Muscle of leg (tissue), 11 donors: ENCODE results near the gene HECW1. TPM values are rescaled to one million over a fixed set of nuclear protein-coding genes. Genes with fewer than 3 reads are reported as not detected.
"Not testable (repeated sequence)": the region's sequence is repeated elsewhere in the genome, so short reads cannot be mapped to it uniquely, and the experiment has no call there.

Source experiments
- DNase-seq: peaks from one replicate; pipeline ENCODE4 v3.0.0; 2013
- H3K27ac ChIP-seq: one replicate; pipeline ENCODE4 v1.5.1; 2013; ENCODE audit warnings: mild to moderate bottlenecking, low read length, control low read depth
- H3K27me3 ChIP-seq: one replicate; pipeline ENCODE4 v1.6.1; 2013; ENCODE audit warnings: low read length; ENCODE audit not compliant: control insufficient read depth, insufficient read depth
- H3K36me3 ChIP-seq: one replicate; pipeline ENCODE4 v1.6.1; 2013; ENCODE audit warnings: low read length; ENCODE audit not compliant: control insufficient read depth, insufficient read depth
- H3K4me1 ChIP-seq: one replicate; pipeline ENCODE4 v1.6.1; 2013; ENCODE audit warnings: low read length; ENCODE audit not compliant: control insufficient read depth, insufficient read depth
- H3K4me3 ChIP-seq: one replicate; pipeline ENCODE4 v1.5.1; 2013; ENCODE audit warnings: low read length, control low read depth
- H3K9me3 ChIP-seq: replicated peaks from 2 replicates; pipeline ENCODE4 v1.6.1; 2013; ENCODE audit warnings: low read depth, low read length; ENCODE audit not compliant: control insufficient read depth
- WGBS: methylation state at CpG from one replicate; pipeline ENCODE4 v1.1.5; 2013; ENCODE audit warnings: missing lambda C conversion rate; ENCODE audit not compliant: insufficient coverage; 5-methylcytosine and 5-hydroxymethylcytosine counted together
- polyA plus RNA-seq, 8 donors: library from polyadenylated mRNA; unstranded; fragments of 120-200 nt; gene quantifications; one replicate each; pipeline versions ENCODE4 v1.2.1 to v1.2.3, GENCODE V29; 2013; ENCODE audit warnings: inconsistent platforms in 1 of 8, low replicate concordance in 1 of 8; ENCODE audit not compliant: insufficient read length in 8 of 8, insufficient read depth in 1 of 8
- total RNA-seq: library from RNA; stranded (reverse); fragments of 120-200 nt; gene quantifications from one replicate; pipeline ENCODE4 v1.2.4, GENCODE V29; 2013

Gene HECW1
- total and polyA plus RNA-seq, 9 donors, result 0.13 to 1.7 (median 0.51) TPM; not detected in 1

- not testable (repeated sequence) for H3K27ac ChIP-seq, H3K36me3 ChIP-seq, H3K9me3 ChIP-seq, H3K27me3 ChIP-seq, H3K4me3 ChIP-seq, H3K4me1 ChIP-seq, DNase-seq
- no CpG with 5 or more reads among the region's 2 CpGs for WGBS
Measured at GRCh38 chr7:43573832-43574231, 461.4 kb downstream of the HECW1 start.

GRCh38 chr7:43575506-43575905 lies 463.1 kb downstream of the HECW1 start:
- no peaks in the 10 kb centered on the region for H3K36me3 ChIP-seq
- no peak overlapping the region for H3K27ac ChIP-seq
- no peak for DNase-seq
- no CpG with 5 or more reads among the region's 6 CpGs for whole genome bisulfite sequencing
- H3K27me3 ChIP-seq, result no peaks in the 10 kb centered on the region
- no peaks in the 10 kb centered on the region for H3K4me1 ChIP-seq
- no peak overlapping the region for H3K4me3 ChIP-seq
- H3K9me3 ChIP-seq, result no peaks in the 10 kb centered on the region

GRCh38 chr7:43576241-43576640 lies 463.8 kb downstream of the HECW1 start:
- Histone ChIP-seq H3K4me3 (no peak overlapping the region), H3K36me3 (no peaks in the 10 kb centered on the region), H3K4me1 (no peaks in the 10 kb centered on the region), H3K27me3 (no peaks in the 10 kb centered on the region), H3K9me3 (no peaks in the 10 kb centered on the region), H3K27ac (no peak overlapping the region)
- no CpG with 5 or more reads among the region's 3 CpGs for WGBS
- no peak for DNase-seq

GRCh38 chr7:43577485-43577951 lies 465.1 kb downstream of the HECW1 start:
- peaks cover 2% of the 10 kb centered on the region for H3K4me1 ChIP-seq
- H3K36me3 ChIP-seq, result no peaks in the 10 kb centered on the region
- H3K4me3 ChIP-seq, result no peak overlapping the region
- no peak overlapping the region for H3K27ac ChIP-seq
- H3K27me3 ChIP-seq, result peaks cover 4% of the 10 kb centered on the region
- H3K9me3 ChIP-seq, result no peaks in the 10 kb centered on the region
- DNase-seq, result no peak
- 57% methylated on average over 2 of the region's 6 CpGs for WGBS

- WGBS, result under 1% methylated on average over 77 of the region's 83 CpGs
Measured at GRCh38 chr7:43582503-43583423, 470.3 kb downstream of the HECW1 start, which contains the start of gene STK17A. TSS of gene STK17A (plus strand) at chr7:43583108. CDS start at chr7:43583244, 136 bp downstream.

GRCh38 chr7:43583424-43584194 lies 471.2 kb downstream of the HECW1 start:
- H3K27ac ChIP-seq, result peak overlapping the region; percentile 88
- no peaks in the 10 kb centered on the region for H3K36me3 ChIP-seq
- DNase-seq, result peak; percentile 69
- under 1% methylated on average over 55 of the region's 66 CpGs for WGBS
- peaks cover 11% of the 10 kb centered on the region for H3K4me1 ChIP-seq
- no peaks in the 10 kb centered on the region for H3K9me3 ChIP-seq
- H3K27me3 ChIP-seq, result peaks cover 4% of the 10 kb centered on the region
- peak overlapping the region; percentile 72 for H3K4me3 ChIP-seq

More at GRCh38 chr7:43582503-43583423, 470.3 kb downstream of the HECW1 start, which contains the start of gene STK17A:
- Histone ChIP-seq H3K4me1 (peaks cover 11% of the 10 kb centered on the region), H3K27me3 (peaks cover 4% of the 10 kb centered on the region), H3K9me3 (no peaks in the 10 kb centered on the region), H3K4me3 (peak within 1 kb of the TSS; percentile 72), H3K36me3 (no peaks in the 10 kb centered on the region), H3K27ac (peak within 1 kb of the TSS; percentile 88)
- DNase-seq, result peak; percentile 95

- WGBS, result 59% methylated on average over 4 of the region's 8 CpGs
- Histone ChIP-seq H3K9me3 (no peaks in the 10 kb centered on the region), H3K36me3 (no peaks in the 10 kb centered on the region), H3K27ac (peak overlapping the region; percentile 88), H3K4me3 (peak overlapping the region; percentile 72), H3K4me1 (peaks cover 11% of the 10 kb centered on the region), H3K27me3 (peaks cover 4% of the 10 kb centered on the region)
- peak; percentile 53 for DNase-seq
Measured at GRCh38 chr7:43584195-43584586, 471.7 kb downstream of the HECW1 start.

GRCh38 chr7:43584733-43585132 lies 472.3 kb downstream of the HECW1 start:
- WGBS, result 86% methylated on average over 7 of the region's 11 CpGs
- not testable (repeated sequence) for H3K36me3 ChIP-seq, H3K9me3 ChIP-seq, H3K27me3 ChIP-seq, DNase-seq
- H3K4me3 ChIP-seq, result peak overlapping the region; percentile 72
- H3K27ac ChIP-seq, result peak overlapping the region; percentile 88
- H3K4me1 ChIP-seq, result peaks cover 11% of the 10 kb centered on the region

GRCh38 chr7:43585562-43585961 lies 473.1 kb downstream of the HECW1 start:
- Histone ChIP-seq H3K4me1 (peaks cover 11% of the 10 kb centered on the region), H3K9me3 (no peaks in the 10 kb centered on the region), H3K27me3 (peaks cover 4% of the 10 kb centered on the region), H3K4me3 (no peak overlapping the region), H3K36me3 (no peaks in the 10 kb centered on the region), H3K27ac (no peak overlapping the region)
- no CpG with 5 or more reads among the region's 2 CpGs for WGBS
- peak; percentile 13 for DNase-seq
